GM21360 (cell line): ENCODE results near the gene POLA1.
A peak's percentile ranks its signal among the peaks of the same experiment; 100 is the strongest.

Experiments used
- ATAC-seq: cut with Tn5 transposase; IDR thresholded peaks from one replicate; pipeline ENCODE4 v1.9.1; 2021; ENCODE audit warnings: mild to moderate bottlenecking, moderate library complexity; ENCODE audit not compliant: unreplicated experiment

Gene POLA1

DNA sequence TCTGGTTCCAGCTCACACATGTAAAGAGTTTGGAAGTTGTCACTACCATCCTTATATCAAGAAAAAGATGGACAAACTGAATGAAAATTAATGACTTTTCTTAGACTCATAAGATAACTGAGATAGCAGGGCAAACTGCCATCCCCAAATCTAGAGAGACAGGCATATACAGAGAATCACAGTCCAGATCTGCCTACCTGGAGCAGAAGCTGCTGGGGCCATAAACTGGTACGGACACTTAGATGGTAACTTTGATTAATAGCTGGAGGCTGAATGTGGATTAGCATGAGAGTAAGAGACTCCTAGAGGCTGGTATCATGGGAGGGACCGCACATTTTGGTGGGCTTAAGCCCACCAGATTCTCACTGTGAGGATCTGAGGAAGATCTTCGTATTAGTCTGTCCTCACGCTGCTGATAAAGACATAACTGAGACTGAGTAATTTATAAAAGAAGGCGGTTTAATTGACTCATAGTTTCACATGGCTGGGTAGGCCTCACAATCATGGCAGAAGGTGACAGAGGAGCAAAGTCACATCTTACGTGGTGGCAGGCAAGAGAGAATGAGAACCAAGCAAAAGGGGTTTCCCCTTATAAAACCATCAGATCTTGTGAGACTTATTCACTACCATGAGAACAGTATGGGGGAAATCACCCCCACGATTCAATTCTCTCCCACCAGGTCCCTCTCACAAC is 10.8 kb upstream of the POLA1 start:
- ATAC-seq, result no peak

DNA sequence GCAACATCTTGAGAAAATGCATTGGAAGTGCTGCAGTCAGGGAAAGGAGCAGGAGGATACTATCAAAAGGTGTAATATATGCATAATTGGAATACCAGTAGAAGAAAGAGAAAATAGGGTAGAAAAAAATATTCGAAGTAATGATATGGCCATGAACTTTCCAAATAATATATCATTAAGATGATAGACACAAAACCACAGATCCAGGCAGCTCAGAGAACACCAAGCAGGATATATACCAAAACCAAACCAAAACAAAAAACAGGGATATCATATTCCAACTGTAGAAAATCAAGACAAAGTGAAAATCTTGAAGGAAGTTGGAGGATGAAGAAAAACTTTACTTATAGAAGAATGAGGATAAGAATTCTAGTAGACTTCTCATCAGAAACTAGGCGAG is 9.7 kb upstream of the POLA1 start:
- no peak for ATAC-seq

DNA sequence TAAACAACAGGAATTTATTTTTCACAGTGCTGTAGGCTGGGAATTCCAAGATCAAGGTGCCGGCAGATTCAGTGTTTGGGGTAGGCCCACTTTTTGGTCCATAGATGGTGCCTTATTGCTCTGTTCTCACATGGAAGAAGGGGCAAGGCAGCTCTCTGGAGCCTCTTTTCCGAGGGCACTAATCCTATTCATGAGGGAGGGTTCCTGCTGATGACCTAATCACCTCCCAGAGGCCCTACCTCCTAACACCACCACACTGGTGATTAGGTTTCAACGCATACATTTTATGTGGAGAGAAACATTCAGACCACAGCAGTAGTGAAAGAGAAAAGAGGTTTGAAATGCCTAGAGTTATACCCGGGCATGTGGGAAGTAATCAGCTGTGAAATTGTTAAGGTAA is 1.4 kb upstream of the POLA1 start:
- no peak for ATAC-seq

DNA sequence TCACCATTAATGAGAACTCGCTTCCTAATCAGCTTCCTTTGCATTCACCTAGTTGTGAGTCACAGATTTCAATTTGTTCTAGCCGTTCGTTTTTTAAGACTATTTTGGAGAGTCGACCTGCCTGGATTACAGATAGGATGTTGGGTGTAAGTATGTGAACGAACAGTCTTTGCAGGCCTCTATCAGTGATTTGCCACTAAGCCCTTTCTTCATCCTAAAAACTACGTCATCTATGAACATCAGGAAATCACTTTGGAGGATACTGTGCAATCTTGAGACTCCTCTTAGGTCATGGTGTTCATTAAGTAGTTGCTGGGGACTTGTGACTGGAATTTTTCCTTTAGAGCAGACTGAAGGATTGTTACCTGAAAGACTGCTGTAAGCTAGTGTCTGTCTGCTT is 1.1 kb downstream of the POLA1 start:
- no peak for ATAC-seq

DNA sequence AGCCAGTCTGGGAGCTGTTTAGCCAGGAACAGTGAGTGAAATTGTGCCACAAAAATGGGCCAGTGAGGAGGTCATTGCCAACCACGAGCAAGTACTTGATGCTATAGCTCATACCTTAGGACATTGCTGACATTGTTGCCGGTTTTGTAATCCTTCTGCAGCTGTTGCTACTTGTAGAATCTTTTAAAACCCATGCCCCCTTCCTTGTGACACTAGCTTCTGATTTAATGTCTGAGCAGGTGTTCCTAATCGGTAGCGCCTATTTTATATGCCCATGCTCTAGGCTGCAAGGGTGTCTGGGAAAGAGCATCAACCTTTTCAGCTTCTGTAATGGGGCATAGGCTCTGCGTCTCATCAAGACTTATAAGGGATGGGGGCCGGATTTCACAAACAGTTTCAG is 2.6 kb downstream of the POLA1 start:
- ATAC-seq, result no peak

DNA sequence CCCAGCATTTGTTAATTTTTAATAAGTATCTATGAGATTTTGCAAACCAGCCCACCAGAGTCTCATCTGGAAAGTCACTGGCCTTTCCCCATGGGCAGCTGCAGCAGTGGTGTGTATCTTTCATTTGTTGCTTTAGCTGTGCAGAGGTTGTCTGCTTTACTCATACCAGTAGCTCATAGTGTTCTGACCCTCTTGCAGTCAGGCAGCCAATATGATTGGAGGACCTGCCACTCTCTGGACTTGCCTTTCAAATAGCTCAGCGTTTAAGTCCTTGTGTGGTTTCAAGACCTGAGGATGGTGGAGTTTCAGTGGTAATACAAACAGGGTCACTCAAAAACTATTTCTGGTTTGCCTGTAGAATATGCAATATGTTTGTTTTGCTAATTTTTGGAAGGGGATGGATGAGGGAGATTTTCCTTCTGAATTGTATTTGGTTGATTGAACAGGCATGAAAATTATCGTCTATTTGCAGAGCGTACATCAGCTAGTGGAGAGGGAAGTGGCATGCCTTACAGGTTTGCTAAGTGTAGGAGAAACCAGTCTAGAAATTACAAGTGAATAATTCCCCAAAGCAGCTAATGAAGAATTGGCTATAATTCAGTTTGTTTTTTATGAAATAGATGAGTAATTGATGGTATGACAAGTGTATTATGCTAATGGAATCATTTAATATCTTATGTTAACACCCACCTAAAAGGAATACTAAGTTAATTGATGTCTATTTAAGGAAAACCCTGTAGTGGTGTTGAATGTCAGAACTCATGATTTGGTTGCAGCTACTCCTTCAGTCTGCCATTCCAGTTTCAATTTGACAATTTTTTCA is 8.9 kb downstream of the POLA1 start:
- ATAC-seq, result peak; percentile 88

DNA sequence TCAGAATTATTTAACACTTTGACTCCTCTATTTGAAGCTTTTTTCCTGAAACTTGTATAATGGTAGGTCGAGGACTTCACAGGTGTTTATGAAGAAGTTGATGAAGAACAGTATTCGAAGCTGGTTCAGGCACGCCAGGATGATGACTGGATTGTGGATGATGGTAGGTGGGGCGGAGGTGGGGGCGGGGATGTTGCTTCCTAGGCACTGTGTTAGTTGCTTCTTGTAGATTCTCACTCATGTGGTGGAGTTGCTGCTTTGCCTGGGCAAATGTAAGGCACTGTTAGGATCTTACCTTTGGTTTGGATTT is 9.4 kb downstream of the POLA1 start:
- ATAC-seq, result no peak

DNA sequence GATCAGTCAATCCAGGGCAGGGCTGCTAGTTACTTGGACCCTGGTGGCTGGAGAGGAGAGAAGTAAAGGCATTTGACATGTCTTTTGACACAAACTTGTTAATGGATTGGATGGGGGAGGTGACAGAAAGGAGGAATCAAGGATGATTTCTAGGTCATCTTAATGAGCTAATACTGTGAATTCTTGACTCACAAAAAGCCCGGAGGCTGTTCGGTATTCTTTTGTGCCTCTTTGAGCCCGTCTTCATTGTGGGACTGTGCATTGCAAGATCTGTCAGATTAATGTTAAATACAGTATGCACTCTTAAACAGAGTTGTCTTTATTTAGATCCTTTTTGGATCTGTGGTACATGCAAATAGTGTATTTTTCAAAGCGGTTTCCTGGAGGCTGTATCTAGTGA is 25.1 kb downstream of the POLA1 start:
- ATAC-seq, result no peak

DNA sequence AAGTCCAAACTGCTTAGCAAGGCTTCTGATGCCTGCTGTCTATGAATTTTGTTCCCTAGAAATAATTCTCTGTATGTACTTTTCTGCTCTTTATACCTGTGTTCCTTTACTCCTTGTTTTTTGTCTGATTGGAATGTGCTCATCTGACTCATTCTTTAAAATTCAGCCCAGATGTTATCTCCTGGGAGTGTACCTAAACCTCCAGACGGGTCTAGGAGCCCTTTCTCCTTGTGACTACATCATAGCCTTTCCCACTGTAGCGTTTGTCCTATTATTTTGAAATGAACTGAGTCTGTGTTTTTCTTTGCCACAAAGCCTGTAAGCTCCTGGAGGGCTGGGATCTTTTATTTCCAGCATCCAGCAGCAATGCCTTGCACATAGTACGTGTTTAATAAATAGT is 26.3 kb downstream of the POLA1 start:
- ATAC-seq, result no peak

DNA sequence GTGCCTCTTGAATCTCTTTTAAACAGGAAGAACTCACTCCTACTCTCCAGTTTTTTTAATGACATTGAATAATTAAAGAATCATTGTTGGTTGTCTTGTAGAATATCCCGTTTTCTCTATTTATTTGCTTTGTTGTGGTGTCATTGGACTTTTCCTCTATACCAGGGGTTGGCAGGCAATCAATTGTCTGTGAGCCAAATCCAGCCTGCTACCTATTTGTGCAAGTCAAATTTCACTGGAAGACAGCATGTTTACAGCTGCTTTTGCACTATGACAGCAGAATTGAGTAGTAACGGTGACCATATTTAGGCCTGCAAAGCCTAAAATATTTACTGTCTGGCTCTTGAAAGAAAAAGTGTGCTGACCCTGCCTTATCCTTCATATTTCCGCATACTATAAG is 34.8 kb downstream of the POLA1 start:
- ATAC-seq, result no peak

DNA sequence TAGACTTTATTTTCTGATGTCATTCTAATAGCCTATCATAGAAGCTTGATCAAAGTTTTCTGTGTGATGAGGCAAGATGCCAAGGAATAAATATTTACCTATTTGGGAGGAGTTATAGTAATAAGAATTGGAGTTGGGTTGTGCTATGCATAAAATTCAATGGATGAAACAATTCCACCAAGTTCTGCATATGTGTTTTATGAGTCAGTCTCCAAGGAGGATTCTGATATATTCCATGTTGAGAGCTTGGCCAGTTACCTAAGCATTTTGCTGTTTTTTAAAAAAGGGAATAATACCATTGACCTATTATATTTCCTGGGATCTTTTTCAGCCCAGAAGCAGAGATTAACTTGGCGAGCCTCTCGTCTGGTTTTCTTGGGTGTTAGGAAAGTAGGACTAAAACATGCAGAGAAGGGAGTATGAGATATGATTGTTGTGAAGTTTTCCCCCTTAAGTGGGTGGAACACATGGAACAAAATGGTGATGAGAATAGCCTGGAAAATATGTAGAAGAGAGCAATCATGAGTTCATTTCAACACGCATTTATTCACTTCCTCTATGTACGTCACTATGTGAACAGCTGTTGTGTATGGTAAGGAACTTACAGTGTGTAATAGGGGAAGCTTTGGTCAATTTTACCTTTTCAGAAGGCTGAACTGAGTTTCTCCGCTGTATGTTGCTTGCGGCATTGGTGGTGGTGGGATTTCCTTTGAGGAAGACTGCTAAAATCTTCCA is 39.2 kb downstream of the POLA1 start:
- no peak for ATAC-seq

DNA sequence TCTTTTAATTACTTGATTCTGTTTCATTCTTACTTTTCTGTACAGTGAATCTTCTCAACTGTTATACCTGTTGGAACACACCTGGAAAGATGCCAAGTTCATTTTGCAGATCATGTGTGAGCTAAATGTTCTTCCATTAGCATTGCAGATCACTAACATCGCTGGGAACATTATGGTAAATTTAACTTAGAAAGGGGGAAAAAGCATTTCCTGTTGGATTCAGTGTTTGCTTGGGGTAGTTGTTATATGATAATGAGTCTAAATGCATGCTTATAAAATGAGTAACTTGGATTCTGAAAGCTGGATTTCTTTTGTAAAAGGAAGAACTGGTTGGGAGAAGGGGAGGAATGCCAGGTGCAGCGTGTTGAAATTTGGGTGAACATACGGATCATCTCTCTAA is 47.6 kb downstream of the POLA1 start:
- no peak for ATAC-seq

DNA sequence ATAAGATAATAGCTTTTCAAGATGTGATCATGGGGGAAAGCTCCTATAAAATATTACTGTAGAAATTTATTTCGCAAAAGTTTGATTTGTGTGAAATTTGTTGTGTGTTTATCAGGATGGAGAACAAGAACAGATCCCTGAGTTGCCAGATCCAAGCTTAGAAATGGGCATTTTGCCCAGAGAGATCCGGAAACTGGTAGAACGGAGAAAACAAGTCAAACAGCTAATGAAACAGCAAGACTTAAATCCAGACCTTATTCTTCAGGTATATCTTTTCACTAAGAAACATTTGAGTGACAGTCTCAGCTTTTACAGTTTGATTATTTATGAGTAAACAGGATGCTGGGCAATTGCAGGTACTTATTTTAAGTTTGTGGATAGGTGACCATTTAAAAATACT is 54.5 kb downstream of the POLA1 start:
- no peak for ATAC-seq

DNA sequence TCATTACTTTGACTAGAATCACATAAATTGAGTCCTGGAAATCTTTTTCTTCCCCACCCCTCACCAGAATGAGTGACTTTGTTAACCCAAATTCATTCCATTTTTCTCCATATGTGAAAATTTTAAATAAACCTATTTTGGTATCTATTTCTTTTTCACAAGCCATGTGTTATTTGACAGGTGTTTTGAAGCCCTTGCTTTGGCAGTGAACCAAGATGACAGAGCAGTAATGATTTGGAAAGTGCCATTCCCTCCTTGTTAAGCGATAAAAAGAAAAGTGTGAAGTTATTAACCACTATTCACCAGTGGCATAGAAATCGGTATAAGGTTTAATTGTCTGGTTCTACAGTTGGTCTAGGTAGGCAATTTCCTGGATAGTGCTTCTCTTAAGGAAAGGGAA is 66.1 kb downstream of the POLA1 start:
- ATAC-seq, result no peak

DNA sequence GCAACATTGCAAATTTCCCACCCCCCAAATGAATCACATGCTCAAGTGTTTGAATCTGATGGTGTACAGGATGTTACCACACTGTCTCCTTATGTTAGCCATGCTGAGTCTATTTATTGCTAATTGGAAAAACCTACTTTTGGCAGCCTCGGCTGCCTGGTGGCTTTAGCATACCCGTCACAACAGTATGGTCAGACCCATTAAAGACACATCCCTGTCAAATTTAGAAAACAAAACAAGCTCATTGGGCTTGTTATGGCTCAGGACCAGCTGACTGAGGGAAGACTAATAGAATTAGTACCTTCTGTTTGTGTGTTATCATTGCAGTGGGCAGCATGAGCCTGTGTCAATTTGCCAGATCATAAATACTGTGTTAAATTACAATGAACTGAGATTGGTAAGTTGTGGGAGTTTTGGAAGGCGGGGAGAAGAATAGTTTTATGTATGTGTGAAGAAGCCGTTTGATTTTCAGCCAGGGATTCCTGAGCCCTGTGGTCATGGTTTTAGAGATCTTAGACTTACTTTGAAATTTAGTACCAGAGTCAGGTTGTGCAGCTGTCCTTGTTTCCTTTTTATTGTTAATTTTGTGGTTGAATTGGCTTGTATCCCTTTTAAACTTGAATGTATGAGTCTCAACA is 66.8 kb downstream of the POLA1 start:
- ATAC-seq, result no peak

DNA sequence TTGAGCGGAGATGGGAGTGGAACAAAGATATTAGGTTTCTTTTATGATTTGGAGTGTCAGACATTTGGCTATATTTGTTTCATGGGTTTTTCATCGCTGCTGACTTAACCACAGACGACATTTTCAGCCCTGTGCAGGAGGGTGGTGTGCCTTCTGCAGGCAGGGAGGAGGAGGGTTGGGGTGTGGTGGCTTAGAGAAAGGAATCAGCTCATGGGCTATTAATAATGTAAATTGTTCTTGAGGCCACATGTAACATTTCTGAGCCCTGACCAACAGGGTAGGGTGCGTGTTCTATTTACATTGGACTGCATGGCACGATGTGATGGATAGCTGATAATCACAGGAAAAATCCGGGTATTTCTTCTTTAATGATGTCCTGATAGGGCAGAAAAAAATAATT is 67.6 kb downstream of the POLA1 start:
- no peak for ATAC-seq

DNA sequence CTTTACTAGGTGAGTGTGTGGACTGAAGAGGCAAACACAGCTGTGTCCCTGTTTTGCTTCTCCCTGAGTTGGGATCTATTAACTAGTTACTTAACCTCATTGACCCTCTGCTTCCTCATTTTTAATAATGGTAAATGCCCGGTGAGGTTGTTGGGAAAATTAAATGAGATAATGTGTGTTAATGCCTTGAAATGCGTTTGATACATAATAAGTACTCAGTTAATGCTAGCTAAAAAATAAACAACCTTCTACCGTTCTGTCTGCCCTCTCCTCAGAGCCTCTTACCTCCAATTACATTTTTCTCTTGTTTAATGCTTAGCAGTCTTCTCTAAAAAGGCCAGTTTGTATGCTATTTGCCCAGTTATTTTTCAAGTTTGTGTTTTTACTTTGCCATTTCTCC is 70.3 kb downstream of the POLA1 start:
- ATAC-seq, result no peak

DNA sequence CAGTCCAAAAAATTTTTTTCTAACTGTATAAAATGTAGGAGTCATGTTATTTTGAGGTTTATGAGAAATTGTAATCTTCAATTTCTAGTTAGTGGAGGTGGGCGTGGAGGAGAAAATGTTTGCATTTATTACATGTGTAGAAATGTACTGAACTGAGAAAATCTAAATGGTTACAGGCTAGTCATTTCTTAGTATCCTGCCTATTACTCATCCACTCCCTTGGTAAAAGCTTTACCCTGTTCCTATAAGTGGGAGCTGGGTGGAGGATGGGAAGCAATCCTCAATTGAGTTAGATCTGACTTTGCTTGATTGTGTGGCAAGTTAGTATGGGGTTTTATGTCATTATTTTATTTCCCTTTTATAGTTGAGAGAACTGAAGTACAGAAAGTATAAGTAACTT is 73.8 kb downstream of the POLA1 start:
- no peak for ATAC-seq

DNA sequence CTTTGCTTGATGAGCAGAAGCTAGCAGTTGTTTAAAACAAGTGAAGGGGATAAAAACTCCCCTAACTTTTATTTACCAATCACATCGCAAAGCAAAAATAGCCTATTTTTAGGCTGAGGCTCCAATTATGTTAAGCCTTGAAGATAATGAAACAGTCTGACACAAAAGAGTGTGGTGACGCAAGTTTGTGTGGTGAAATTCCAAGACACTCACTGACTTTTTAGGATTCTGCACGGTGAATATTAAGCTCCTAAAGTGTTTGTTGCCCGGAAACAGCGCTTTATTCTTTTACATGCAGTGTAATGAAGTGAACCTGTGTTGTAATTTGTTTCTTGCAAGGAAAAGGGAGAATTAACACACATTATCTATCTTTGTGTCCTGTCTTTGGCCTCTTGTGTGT is 74.8 kb downstream of the POLA1 start:
- ATAC-seq, result no peak

DNA sequence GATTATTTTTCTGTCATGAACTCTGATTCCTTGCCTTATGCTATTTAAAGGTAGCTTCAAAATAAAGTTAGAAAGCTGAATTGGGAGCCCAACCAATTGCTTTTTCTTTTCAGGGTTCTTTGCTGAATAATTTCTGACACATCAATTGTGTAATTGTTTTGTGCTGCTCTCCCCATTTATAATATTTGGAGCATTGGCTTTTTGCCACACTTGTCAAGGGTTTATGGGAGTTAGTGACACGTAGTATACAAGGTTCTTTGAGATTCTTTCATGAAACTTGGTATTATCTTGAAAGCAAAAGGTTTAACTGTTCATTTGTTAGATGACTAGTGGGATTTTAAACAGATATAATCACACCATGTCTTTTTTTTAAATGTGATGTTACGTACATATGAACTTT is 80.9 kb downstream of the POLA1 start:
- ATAC-seq, result no peak

DNA sequence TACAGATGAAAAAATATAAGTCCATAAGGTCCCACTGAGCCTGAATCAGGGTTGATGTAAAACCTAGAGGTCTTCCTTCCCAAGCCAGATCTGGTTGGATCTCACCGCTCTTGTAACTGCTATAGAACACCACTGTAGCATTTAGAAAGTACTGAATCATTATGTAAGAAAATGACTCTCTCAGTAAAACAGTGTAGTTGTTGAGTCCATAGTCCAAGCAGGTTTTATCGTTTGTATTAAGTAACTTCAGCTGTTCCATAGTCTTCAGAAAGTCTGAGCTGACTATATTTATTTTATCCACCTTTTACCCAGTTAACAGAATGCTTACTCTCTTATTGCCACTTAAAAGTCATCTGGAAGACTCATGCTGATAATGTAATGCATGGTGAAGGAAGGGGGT is 82.2 kb downstream of the POLA1 start:
- ATAC-seq, result no peak

DNA sequence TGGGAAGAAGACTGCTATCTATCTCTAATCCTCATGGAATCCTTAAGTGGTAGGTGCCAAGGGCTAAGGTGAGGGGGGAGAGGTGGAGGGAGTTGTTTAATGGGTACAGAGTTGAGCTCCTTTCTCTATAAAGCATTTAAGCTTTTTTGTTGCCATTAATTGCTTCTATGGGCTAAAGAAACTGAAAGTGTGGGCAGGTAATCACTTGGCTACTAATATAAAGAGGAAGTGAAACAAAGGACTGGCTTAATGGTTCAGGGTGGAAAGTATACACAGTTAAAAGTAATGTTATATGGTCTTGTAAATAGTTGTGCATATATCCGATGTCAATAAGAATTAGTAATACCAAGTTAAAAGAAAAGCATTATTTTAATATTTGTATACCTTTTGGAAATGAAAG is 83.9 kb downstream of the POLA1 start:
- ATAC-seq, result peak; percentile 97
